ENCODE measurements around the gene ABHD10. TPM values are rescaled to one million over a fixed set of nuclear protein-coding genes. Genes with fewer than 3 reads are reported as not detected.

ABHD10 gene
- total RNA-seq, 1 experiment from 2014 or later: 57.6 TPM

DNA sequence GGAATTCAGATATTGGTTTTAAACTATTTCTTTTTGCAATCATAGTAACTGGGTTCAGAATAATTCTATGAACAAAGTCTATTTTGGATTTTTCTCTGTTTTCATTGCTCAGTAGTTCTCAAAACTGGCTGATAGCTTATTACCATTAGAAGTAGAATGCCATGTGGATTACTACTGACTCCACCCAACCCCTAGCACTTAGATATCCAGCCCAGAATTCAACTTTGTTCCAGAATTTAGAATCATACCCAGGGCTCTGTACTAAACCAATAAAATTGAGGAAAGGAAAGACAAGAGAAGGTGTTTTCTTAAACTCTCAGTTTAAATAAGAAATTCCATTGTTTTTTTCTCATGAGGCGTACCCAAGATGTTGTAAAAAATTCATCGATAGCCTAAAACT is 39.0 kb upstream of the ABHD10 start:
- H3F3A ChIP-seq (ENCODE audit: insufficient read depth, low read depth): peaks cover 47% of the 10 kb centered on the region
- intact Hi-C loops (cut with micrococcal nuclease; ENCODE audit: unreplicated experiment): no loop called here
- DNase-seq: no peak
- no peak overlapping the region for H2AFZ ChIP-seq
- 0 out of 2 replicates have a peak, but pooled peaks cover 18% of the 10 kb centered on the region for H3K79me2 ChIP-seq (ENCODE audit: low read depth)
- H3K27me3 ChIP-seq (ENCODE audit: insufficient read depth, low read depth): no peaks in the 10 kb centered on the region
- no peak overlapping the region for H3K4me2 ChIP-seq
- peaks cover 46% of the 10 kb centered on the region for H3K4me1 ChIP-seq (replicated peaks; ENCODE audit: insufficient read depth)
- H3K4me3 ChIP-seq: no peak overlapping the region
- no peak overlapping the region for H3K27ac ChIP-seq
- no peaks in the 10 kb centered on the region for H3K9me2 ChIP-seq (ENCODE audit: insufficient read depth)
- no peaks in the 10 kb centered on the region; the same call in none of the 2 replicates for H3K9me3 ChIP-seq (ENCODE audit: insufficient read depth, low read depth)
- ChIA-PET POLR2A (ENCODE audit: unreplicated experiment) (interaction anchor here (0.6 kb wide), 1 partner anchor 19 kb away, joined by 10 read pairs; no protein-coding TSS in a partner anchor), CTCF (no interaction called here)
- TF ChIP-seq, protein P1, sequence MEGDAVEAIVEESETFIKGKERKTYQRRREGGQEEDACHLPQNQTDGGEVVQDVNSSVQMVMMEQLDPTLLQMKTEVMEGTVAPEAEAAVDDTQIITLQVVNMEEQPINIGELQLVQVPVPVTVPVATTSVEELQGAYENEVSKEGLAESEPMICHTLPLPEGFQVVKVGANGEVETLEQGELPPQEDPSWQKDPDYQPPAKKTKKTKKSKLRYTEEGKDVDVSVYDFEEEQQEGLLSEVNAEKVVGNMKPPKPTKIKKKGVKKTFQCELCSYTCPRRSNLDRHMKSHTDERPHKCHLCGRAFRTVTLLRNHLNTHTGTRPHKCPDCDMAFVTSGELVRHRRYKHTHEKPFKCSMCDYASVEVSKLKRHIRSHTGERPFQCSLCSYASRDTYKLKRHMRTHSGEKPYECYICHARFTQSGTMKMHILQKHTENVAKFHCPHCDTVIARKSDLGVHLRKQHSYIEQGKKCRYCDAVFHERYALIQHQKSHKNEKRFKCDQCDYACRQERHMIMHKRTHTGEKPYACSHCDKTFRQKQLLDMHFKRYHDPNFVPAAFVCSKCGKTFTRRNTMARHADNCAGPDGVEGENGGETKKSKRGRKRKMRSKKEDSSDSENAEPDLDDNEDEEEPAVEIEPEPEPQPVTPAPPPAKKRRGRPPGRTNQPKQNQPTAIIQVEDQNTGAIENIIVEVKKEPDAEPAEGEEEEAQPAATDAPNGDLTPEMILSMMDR (conservative IDR thresholded peaks at IDR 0.05): no peak
- TF ChIP-seq EZH2 (IDR thresholded peaks at IDR 0.05; ENCODE audit: low read depth): no peak
- no TSS peak for BruUV-seq (replicated peaks)
- peaks cover 60% of the 10 kb centered on the region for H3K36me3 ChIP-seq (ENCODE audit: low read depth)
- H4K20me1 ChIP-seq (ENCODE audit: insufficient read depth): no peaks in the 10 kb centered on the region

DNA sequence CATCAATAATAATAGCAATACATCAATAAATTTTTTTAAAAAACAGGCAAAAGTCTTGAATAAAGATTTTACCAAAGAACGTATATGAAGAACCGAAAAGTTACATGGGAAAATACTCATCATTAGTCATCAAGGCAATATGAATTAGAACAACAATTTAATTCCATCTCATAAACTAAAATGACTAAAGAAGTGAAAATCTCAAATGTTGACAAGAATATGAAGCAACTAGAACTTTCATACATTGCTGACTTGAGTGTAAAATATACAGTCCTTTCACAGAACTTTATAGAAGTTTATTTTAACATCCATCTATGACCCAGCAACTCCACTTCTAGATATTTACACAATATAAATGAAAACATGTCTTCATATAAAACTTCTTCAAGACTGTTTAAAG is 35.3 kb upstream of the ABHD10 start:
- Histone ChIP-seq H3K27ac (peak overlapping the region; percentile 39; the same call in 1 of the 2 replicates), H3K79me2 (ENCODE audit: low read depth) (0 out of 2 replicates have a peak, but pooled peaks cover 4% of the 10 kb centered on the region), H3K4me3 (no peak overlapping the region), H3K4me2 (no peak overlapping the region), H3K9me3 (ENCODE audit: insufficient read depth, low read depth) (no peaks in the 10 kb centered on the region; the same call in 1 of the 2 replicates), H3K36me3 (ENCODE audit: low read depth) (peaks cover 67% of the 10 kb centered on the region), H3F3A (ENCODE audit: insufficient read depth, low read depth) (peaks cover 27% of the 10 kb centered on the region; the same call in 1 of the 2 replicates), H4K20me1 (ENCODE audit: insufficient read depth) (no peaks in the 10 kb centered on the region), H3K9me2 (ENCODE audit: insufficient read depth) (no peaks in the 10 kb centered on the region), H3K27me3 (ENCODE audit: insufficient read depth, low read depth) (no peaks in the 10 kb centered on the region), H2AFZ (no peak overlapping the region), H3K4me1 (replicated peaks; ENCODE audit: insufficient read depth) (peaks cover 11% of the 10 kb centered on the region)
- ChIA-PET POLR2A (ENCODE audit: unreplicated experiment) (no interaction called here), CTCF (no interaction called here)
- BruUV-seq (replicated peaks): no TSS peak
- intact Hi-C loops (cut with micrococcal nuclease; ENCODE audit: unreplicated experiment): no loop called here
- DNase-seq: no peak
- no peak for TF ChIP-seq EZH2 (IDR thresholded peaks at IDR 0.05; ENCODE audit: low read depth)

DNA sequence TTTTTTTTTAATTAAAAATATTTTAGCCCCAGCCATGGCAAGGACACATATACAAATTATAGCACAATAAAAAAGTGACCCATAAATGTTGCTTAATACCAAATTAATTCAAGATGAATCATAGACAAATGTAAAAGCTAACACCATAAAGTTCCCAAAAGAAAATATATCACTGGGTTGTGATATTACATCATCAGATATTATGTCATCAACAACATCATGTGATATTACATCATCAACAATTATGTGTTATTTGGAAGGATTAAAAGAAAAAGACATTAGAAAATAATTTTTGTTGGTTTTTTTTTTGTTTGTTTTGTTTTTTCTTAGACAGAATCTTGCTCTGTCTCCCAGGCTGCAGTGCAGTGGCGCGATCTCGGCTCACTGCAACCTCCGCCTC is 34.5 kb upstream of the ABHD10 start:
- POLR2A ChIA-PET (ENCODE audit: unreplicated experiment): interaction anchor here (0.7 kb wide), 2 partner anchors 19 to 101 kb away, joined by 4 to 6 read pairs; no protein-coding TSS in a partner anchor
- CTCF ChIA-PET: no interaction called here
- intact Hi-C loops (cut with micrococcal nuclease; ENCODE audit: unreplicated experiment): no loop called here
- Histone ChIP-seq H3K9me2 (ENCODE audit: insufficient read depth) (no peaks in the 10 kb centered on the region), H3K79me2 (ENCODE audit: low read depth) (no peaks in the 10 kb centered on the region), H3K4me3 (no peak overlapping the region), H3K4me2 (no peak overlapping the region), H3K27me3 (ENCODE audit: insufficient read depth, low read depth) (no peaks in the 10 kb centered on the region), H3K4me1 (replicated peaks; ENCODE audit: insufficient read depth) (peaks cover 10% of the 10 kb centered on the region), H4K20me1 (ENCODE audit: insufficient read depth) (no peaks in the 10 kb centered on the region), H3K9me3 (ENCODE audit: insufficient read depth, low read depth) (no peaks in the 10 kb centered on the region; the same call in 1 of the 2 replicates), H3F3A (ENCODE audit: insufficient read depth, low read depth) (peaks cover 33% of the 10 kb centered on the region; the same call in 1 of the 2 replicates), H3K36me3 (ENCODE audit: low read depth) (peaks cover 66% of the 10 kb centered on the region), H2AFZ (no peak overlapping the region), H3K27ac (peak overlapping the region; percentile 39)
- TF ChIP-seq, protein P1 (conservative IDR thresholded peaks at IDR 0.05): no peak
- BruUV-seq (replicated peaks): no TSS peak
- peak in 1 of 2 experiments; percentile 71 for DNase-seq

DNA sequence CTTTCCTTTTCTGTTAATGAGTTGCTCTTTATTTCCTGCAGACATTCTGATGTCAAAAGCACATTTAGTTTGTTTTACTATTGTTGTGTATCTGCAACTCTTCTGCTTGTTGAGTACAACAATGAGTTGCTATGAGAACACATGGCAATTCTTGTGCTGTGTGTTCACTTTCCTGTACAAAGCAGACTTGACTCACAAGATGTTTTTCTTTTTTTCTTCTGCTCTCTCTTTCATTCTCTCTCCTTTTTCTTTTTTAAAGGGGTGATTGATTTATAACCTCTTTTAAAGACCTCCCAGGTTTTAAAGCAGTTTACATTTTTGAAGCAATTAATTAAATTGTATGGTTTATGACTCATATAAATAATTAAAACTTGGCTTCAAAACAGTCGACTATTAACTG is 31.6 kb upstream of the ABHD10 start:
- DNase-seq: no peak
- Histone ChIP-seq H3K9me2 (ENCODE audit: insufficient read depth) (no peaks in the 10 kb centered on the region), H3F3A (ENCODE audit: insufficient read depth, low read depth) (peaks cover 44% of the 10 kb centered on the region; the same call in 1 of the 2 replicates), H3K9me3 (ENCODE audit: insufficient read depth, low read depth) (no peaks in the 10 kb centered on the region; the same call in 1 of the 2 replicates), H3K4me2 (no peak overlapping the region), H3K4me3 (no peak overlapping the region), H3K27me3 (ENCODE audit: insufficient read depth, low read depth) (no peaks in the 10 kb centered on the region), H3K4me1 (replicated peaks; ENCODE audit: insufficient read depth) (peaks cover 10% of the 10 kb centered on the region), H3K27ac (no peak overlapping the region), H4K20me1 (ENCODE audit: insufficient read depth) (no peaks in the 10 kb centered on the region), H3K79me2 (ENCODE audit: low read depth) (no peaks in the 10 kb centered on the region), H2AFZ (no peak overlapping the region), H3K36me3 (ENCODE audit: low read depth) (peaks cover 40% of the 10 kb centered on the region)
- intact Hi-C loops (cut with micrococcal nuclease; ENCODE audit: unreplicated experiment): no loop called here
- ChIA-PET CTCF (no interaction called here), POLR2A (ENCODE audit: unreplicated experiment) (no interaction called here)
- TF ChIP-seq, protein P1 (conservative IDR thresholded peaks at IDR 0.05): no peak
- TF ChIP-seq EZH2 (IDR thresholded peaks at IDR 0.05; ENCODE audit: low read depth): no peak
- no TSS peak for BruUV-seq (replicated peaks)
